Muscle of leg (tissue), 11 donors: ENCODE results near the gene CLCN1. TPM values are rescaled to one million over a fixed set of nuclear protein-coding genes. Genes with fewer than 3 reads are reported as not detected.

ENCODE experiments used
- DNase-seq: peaks from one replicate; pipeline ENCODE4 v3.0.0; 2013
- H3K27ac ChIP-seq: one replicate; pipeline ENCODE4 v1.5.1; 2013; ENCODE audit warnings: mild to moderate bottlenecking, low read length, control low read depth
- H3K27me3 ChIP-seq: one replicate; pipeline ENCODE4 v1.6.1; 2013; ENCODE audit warnings: low read length; ENCODE audit not compliant: control insufficient read depth, insufficient read depth
- H3K36me3 ChIP-seq: one replicate; pipeline ENCODE4 v1.6.1; 2013; ENCODE audit warnings: low read length; ENCODE audit not compliant: control insufficient read depth, insufficient read depth
- H3K4me1 ChIP-seq: one replicate; pipeline ENCODE4 v1.6.1; 2013; ENCODE audit warnings: low read length; ENCODE audit not compliant: control insufficient read depth, insufficient read depth
- H3K4me3 ChIP-seq: one replicate; pipeline ENCODE4 v1.5.1; 2013; ENCODE audit warnings: low read length, control low read depth
- H3K9me3 ChIP-seq: replicated peaks from 2 replicates; pipeline ENCODE4 v1.6.1; 2013; ENCODE audit warnings: low read depth, low read length; ENCODE audit not compliant: control insufficient read depth
- WGBS: methylation state at CpG from one replicate; pipeline ENCODE4 v1.1.5; 2013; ENCODE audit warnings: missing lambda C conversion rate; ENCODE audit not compliant: insufficient coverage; 5-methylcytosine and 5-hydroxymethylcytosine counted together
- polyA plus RNA-seq, 8 donors: library from polyadenylated mRNA; unstranded; fragments of 120-200 nt; gene quantifications; one replicate each; pipeline versions ENCODE4 v1.2.1 to v1.2.3, GENCODE V29; 2013; ENCODE audit warnings: inconsistent platforms in 1 of 8, low replicate concordance in 1 of 8; ENCODE audit not compliant: insufficient read length in 8 of 8, insufficient read depth in 1 of 8
- total RNA-seq: library from RNA; stranded (reverse); fragments of 120-200 nt; gene quantifications from one replicate; pipeline ENCODE4 v1.2.4, GENCODE V29; 2013

Gene CLCN1
- total and polyA plus RNA-seq, 9 donors: 0.27 to 3.1 (median 1.1) TPM

DNA sequence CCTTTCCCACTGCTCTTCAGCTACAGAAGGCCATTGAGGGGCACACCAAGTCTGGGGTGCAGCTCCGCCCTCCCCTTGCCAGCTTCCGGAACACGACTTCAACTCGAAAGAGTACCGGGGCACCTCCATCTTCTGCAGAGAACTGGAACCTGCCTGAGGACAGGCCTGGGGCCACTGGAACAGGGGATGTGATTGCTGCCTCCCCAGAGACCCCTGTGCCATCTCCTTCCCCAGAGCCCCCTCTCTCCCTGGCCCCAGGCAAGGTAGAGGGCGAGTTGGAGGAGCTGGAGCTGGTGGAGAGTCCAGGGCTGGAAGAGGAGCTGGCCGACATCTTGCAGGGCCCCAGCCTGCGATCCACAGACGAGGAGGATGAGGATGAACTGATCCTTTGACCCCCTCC is 35.7 kb downstream of the CLCN1 start:
- Histone ChIP-seq H3K27me3 (peaks cover 2% of the 10 kb centered on the region), H3K36me3 (no peaks in the 10 kb centered on the region), H3K27ac (no peak overlapping the region), H3K4me3 (no peak overlapping the region), H3K4me1 (no peaks in the 10 kb centered on the region), H3K9me3 (no peaks in the 10 kb centered on the region)
- 85% methylated on average over 7 of the region's 9 CpGs for WGBS
- no peak for DNase-seq

DNA sequence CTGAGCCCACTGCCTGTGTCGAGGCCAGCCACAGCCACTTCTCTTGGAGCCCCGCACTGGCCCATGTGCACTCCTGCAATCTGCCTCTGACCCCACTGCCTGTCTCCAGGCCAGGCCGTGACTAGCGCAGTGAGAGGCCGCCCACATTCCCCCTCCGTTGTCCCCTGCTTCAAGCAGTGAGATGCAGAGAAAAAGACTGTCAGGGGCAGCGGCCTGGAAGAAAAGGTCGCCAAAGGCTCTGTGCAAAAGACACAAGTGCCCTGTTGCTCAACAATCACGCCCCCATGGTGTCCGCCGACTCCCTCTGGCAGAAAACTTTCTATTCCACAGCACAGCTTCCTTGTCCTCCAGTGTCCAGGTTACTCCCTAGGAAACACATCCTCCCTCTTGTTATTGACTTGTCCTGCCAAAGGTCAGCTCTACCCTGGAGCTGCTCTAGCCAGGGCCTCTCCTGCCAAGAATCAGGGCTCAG is 36.7 kb downstream of the CLCN1 start:
- no peak for DNase-seq
- no peaks in the 10 kb centered on the region for H3K4me1 ChIP-seq
- H3K36me3 ChIP-seq: no peaks in the 10 kb centered on the region
- no peaks in the 10 kb centered on the region for H3K9me3 ChIP-seq
- 72% methylated on average over 11 of the region's 11 CpGs for WGBS
- H3K27me3 ChIP-seq: peaks cover 2% of the 10 kb centered on the region
- H3K27ac ChIP-seq: no peak overlapping the region
- H3K4me3 ChIP-seq: no peak overlapping the region

DNA sequence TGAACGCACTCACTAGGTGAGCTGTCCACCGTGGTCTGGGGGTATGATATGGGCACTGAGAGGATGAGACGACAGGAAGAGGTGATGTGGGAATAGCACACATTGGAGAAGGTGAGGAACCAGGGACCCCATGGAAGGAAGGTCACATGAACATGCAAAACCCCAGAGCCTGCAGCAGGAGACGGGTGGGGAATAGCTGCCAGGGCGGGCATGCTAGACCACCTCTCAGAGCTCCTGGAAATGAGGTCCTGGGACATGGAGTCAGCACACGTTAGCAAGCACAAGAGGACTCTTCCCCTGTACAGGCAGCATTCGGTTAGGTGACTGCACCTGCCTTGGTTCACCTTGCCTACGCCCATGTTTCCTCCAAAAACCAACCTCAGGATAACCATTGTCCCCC is 38.5 kb downstream of the CLCN1 start:
- no peak overlapping the region for H3K27ac ChIP-seq
- WGBS: 95% methylated on average over 6 of the region's 8 CpGs
- H3K4me1 ChIP-seq: no peaks in the 10 kb centered on the region
- no peak for DNase-seq
- peaks cover 10% of the 10 kb centered on the region for H3K27me3 ChIP-seq
- no peaks in the 10 kb centered on the region for H3K36me3 ChIP-seq
- no peaks in the 10 kb centered on the region for H3K9me3 ChIP-seq
- no peak overlapping the region for H3K4me3 ChIP-seq

DNA sequence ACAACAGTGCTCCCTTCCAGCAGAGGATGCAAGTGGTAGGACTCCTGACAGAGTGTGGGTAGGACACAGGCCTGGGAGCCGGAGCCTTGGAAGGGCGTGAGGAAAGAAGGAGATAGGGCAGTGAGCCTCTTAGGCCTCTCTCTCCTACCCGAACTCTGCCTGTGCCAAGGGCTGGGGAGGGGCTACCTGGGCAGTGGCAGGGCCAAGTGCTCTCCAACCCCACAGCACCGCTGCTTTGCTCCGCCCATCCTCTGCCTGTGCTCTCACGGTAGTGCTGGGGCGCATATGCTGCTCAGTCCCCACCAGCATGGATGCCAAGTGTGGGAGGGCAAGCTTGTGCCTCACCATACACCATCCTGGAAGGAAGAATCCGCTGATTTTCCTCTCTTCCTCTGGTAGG is 39.1 kb downstream of the CLCN1 start:
- H3K27me3 ChIP-seq: peaks cover 16% of the 10 kb centered on the region
- 90% methylated on average over 7 of the region's 8 CpGs for WGBS
- H3K36me3 ChIP-seq: no peaks in the 10 kb centered on the region
- no peaks in the 10 kb centered on the region for H3K4me1 ChIP-seq
- H3K4me3 ChIP-seq: no peak overlapping the region
- H3K27ac ChIP-seq: no peak overlapping the region
- DNase-seq: no peak
- H3K9me3 ChIP-seq: no peaks in the 10 kb centered on the region

DNA sequence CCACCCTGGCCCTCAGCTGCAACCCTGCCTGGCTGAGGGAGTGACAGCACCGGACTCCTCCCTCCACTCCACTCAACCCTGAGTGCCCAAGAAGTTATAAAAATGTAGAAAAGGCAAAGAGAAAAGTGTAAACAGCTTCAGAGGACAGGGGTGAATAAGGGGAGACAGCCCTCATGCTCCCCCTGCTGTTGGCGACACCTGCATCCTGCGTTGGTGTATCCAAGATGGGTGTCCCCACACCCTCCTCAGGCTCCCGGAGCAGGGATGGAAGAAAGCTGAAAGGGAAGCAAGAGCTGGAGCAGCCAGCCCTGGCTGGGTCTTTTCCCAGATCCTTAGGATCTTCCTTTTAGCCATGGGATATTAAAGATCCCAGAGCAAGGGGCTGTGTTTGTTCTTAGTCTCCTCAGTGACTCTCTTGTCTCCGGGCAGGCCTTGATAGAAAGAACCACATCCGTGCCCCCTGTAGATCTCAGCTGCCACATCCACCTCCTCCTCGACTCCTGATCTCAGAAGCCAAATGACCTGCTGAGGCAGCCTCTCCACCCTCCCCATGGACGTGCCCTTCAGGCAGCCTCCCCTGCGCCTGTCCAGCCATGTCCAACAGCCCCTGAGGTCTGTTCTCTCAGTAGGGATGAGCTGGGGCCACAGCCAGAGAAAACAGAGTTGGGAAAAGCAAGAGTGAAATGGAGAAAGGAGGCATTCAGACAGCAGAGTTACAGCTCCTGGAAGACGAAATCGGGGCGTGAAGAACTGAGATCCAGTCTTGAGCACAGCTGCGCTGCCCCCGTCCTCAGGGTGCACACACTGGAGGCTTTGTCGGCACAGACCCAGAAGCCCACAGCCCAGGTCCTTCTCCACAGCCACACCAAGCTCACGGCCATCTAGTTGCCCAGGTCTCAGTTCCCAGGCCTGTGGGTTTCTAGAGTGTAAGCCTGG is 39.8 kb downstream of the CLCN1 start:
- Histone ChIP-seq H3K27me3 (peaks cover 22% of the 10 kb centered on the region), H3K36me3 (no peaks in the 10 kb centered on the region), H3K27ac (no peak overlapping the region), H3K9me3 (no peaks in the 10 kb centered on the region), H3K4me3 (no peak overlapping the region), H3K4me1 (no peaks in the 10 kb centered on the region)
- WGBS: 89% methylated on average over 10 of the region's 16 CpGs
- no peak for DNase-seq

DNA sequence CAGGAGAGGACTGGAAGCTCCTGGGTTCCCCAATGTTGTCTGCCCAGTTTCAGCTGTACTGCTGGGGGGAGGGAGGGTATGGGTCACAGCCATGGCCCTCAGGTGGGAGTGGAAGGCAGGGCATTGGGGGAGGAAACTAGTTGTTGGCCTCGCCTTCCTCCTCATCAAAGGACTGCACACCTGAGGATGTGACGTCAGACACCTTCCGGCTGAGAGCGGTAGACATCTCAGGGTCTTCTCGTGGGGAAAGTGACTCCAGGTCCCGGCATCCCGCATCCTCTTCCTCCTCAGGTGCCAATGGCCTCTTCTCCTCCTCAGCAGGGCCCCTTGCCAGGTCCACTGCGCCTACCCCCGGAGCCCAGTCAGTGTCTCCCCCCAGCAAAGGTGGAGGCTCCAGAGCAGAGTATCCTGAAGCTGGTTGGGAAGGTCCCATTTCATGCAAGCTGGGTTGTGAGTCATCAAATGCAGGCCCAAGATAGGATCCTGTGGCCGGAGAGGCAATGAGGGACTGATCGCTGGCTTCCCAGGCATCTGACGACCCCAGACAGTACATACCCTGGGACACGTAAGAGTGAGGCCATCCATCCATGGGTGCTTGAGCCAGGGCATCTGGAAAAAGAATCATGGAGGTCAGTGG is 40.6 kb downstream of the CLCN1 start:
- Histone ChIP-seq H3K27me3 (peaks cover 31% of the 10 kb centered on the region), H3K36me3 (no peaks in the 10 kb centered on the region), H3K27ac (no peak overlapping the region), H3K4me1 (no peaks in the 10 kb centered on the region), H3K9me3 (no peaks in the 10 kb centered on the region), H3K4me3 (no peak overlapping the region)
- WGBS: 93% methylated on average over 12 of the region's 13 CpGs
- no peak for DNase-seq

DNA sequence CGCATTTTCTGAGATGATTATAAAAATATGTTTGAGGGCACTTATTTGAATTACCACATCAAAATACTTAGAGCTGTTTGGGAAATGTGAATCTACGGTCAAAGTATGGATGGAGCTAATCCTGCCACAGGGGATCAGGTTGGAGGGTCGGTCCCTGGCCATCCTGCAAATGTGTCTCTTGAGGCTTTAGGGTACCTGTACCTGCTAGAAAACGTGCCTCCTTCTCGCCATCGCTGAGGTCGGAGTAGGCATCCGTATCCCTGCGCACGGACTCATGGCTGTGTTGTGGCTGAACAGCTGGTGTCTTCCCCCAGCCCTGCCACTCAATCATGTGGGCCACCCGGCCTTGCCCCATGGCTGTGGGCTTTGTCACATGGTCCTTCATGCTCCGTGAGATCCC is 42.7 kb downstream of the CLCN1 start:
- H3K36me3 ChIP-seq: no peaks in the 10 kb centered on the region
- WGBS: 90% methylated on average over 11 of the region's 12 CpGs
- H3K4me3 ChIP-seq: no peak overlapping the region
- H3K27me3 ChIP-seq: peaks cover 48% of the 10 kb centered on the region
- peaks cover 8% of the 10 kb centered on the region for H3K4me1 ChIP-seq
- H3K27ac ChIP-seq: no peak overlapping the region
- H3K9me3 ChIP-seq: no peaks in the 10 kb centered on the region
- no peak for DNase-seq

DNA sequence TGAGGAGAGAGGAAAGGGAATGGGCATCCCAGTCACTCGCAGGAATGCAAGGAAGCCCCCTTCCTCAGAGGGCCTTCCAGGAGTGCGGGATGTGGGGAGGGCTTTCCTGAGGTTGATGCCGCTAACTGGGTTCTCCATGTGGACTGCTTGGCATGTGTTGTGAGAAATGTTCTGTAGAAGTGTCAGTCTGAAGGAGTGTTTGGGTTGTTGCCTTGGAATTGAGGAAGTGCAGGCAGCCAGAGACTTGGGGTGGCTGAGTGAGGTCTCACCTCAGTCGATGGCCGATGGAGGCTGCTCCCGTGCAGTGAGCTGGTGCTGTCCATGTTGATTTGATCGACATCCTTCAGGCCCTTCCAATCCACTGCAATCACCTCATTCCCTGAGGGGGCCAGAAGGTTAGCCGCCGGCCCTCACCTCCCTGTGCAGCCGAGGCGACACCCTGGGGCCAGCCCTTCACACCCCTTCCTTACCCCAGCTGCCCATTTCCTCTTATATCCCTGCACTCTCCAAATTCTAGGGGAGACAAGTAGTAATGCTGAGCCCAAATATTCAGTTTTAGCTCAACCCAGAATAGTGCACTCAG is 44.0 kb downstream of the CLCN1 start:
- Histone ChIP-seq H3K27me3 (peaks cover 57% of the 10 kb centered on the region), H3K9me3 (no peaks in the 10 kb centered on the region), H3K4me1 (peaks cover 8% of the 10 kb centered on the region), H3K4me3 (no peak overlapping the region), H3K36me3 (no peaks in the 10 kb centered on the region), H3K27ac (no peak overlapping the region)
- no peak for DNase-seq
- WGBS: 61% methylated on average over 8 of the region's 11 CpGs

DNA sequence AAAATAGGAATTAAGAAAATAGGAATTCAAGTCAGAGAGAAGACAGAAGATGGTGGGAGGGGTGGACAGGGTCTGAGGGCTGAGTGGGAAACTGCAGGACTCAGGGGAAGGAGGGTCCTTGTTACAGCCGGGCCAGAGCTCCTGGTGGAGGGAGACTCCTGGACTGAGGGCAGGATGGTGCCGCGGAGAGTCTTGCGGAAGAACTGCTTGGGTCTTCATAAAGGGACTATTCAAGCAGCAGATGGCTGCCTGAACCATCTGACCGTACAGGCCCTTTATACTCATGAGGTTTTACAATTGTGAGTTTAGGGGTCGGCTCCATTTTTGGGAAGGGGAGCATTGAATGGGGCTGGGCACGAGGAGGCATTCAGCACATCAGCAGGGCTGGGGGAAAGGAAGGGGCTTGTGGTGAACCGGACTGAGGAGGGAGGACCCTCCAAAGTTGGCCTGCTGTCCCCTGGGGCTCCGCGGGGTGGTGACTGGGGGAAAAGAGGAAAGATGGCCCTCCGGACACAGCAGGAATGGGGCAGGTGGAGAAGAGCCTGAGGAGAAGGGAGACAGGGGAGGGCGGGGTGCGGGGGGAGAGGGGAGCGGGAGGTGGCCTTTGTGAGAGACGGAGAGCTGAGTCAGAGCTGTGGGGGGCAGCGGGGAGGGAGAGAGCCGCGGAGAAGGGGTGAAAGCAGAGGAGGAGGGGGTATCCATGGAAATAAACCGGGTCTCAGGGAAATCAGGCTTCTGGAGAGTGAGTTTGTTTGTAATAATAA is 45.1 kb downstream of the CLCN1 start:
- Histone ChIP-seq H3K27ac (no peak overlapping the region), H3K4me1 (peaks cover 8% of the 10 kb centered on the region)

More for the DNA sequence above, 45.1 kb downstream of the CLCN1 start:
- H3K9me3 ChIP-seq: no peaks in the 10 kb centered on the region
- no peak for DNase-seq
- no peak overlapping the region for H3K4me3 ChIP-seq
- no peaks in the 10 kb centered on the region for H3K36me3 ChIP-seq
- WGBS: 16% methylated on average over 14 of the region's 19 CpGs
- H3K27me3 ChIP-seq: peaks cover 63% of the 10 kb centered on the region
